Limb (tissue), 2 donors: ENCODE data around the gene TEX2.
"Not testable (repeated sequence)": the region's sequence is repeated elsewhere in the genome, so short reads cannot be mapped to it uniquely, and the experiment has no call there.

Experiments
- DNase-seq, 2 donors: peaks; one replicate each; pipeline ENCODE4 v3.0.0-alpha.2; 2016; ENCODE audit errors: extremely low spot score in 2 of 2

The TEX2 gene

GRCh38 chr17:64236827-64237403 is 26.1 kb downstream of the TEX2 start:
- DNase-seq, result no peak

GRCh38 chr17:64234961-64235360 is 28.1 kb downstream of the TEX2 start:
- no peak for DNase-seq

- DNase-seq, result no peak
Measured at GRCh38 chr17:64232466-64233262, 30.4 kb downstream of the TEX2 start.

GRCh38 chr17:64231567-64232141 is 31.4 kb downstream of the TEX2 start:
- DNase-seq, result no peak

GRCh38 chr17:64230791-64231408 is 32.2 kb downstream of the TEX2 start:
- no peak for DNase-seq

- no peak for DNase-seq
Measured at GRCh38 chr17:64229815-64230728, 33.0 kb downstream of the TEX2 start.

- no peak for DNase-seq
Measured at GRCh38 chr17:64226132-64226531, 36.9 kb downstream of the TEX2 start.

GRCh38 chr17:64225410-64225809 is 37.6 kb downstream of the TEX2 start:
- no peak for DNase-seq

GRCh38 chr17:64223931-64224629 is 39.0 kb downstream of the TEX2 start:
- DNase-seq, result no peak

GRCh38 chr17:64223283-64223682 is 39.8 kb downstream of the TEX2 start:
- DNase-seq, result no peak

GRCh38 chr17:64221679-64222078 is 41.4 kb downstream of the TEX2 start:
- no peak for DNase-seq

GRCh38 chr17:64220604-64221003 is 42.5 kb downstream of the TEX2 start:
- not testable (repeated sequence) for DNase-seq

- no peak for DNase-seq
Measured at GRCh38 chr17:64219571-64219970, 43.5 kb downstream of the TEX2 start.

GRCh38 chr17:64218066-64218465 is 45.0 kb downstream of the TEX2 start:
- no peak for DNase-seq

- DNase-seq, result no peak
Measured at GRCh38 chr17:64217249-64217691, 45.8 kb downstream of the TEX2 start.

GRCh38 chr17:64216338-64217248 is 46.5 kb downstream of the TEX2 start:
- no peak for DNase-seq

GRCh38 chr17:64216000-64216337 is 47.1 kb downstream of the TEX2 start:
- peak in 1 of 2 donors; percentile 11 for DNase-seq

- no peak for DNase-seq
Measured at GRCh38 chr17:64214950-64215349, 48.1 kb downstream of the TEX2 start.

- no peak for DNase-seq
Measured at GRCh38 chr17:64213995-64214811, 48.9 kb downstream of the TEX2 start.
